ENCODE measurements around the gene ERLEC1.

The ERLEC1 gene

GRCh38 chr2:53785366-53785765 is 1.5 kb upstream of the ERLEC1 start:
- no peaks in the 10 kb centered on the region for H3K27me3 ChIP-seq (replicated peaks; ENCODE audit: control insufficient read depth, insufficient read depth, low read length)
- no peaks in the 10 kb centered on the region for H3K9me3 ChIP-seq (ENCODE audit: control insufficient read depth, low read length)
- peak overlapping the region; percentile 94 for H3K9ac ChIP-seq (ENCODE audit: low read length)
- H3K4me1 ChIP-seq (ENCODE audit: control insufficient read depth, insufficient read depth, low read length), result peaks cover 23% of the 10 kb centered on the region
- H3K36me3 ChIP-seq (ENCODE audit: control insufficient read depth, insufficient read depth, low read length, severe bottlenecking), result no peaks in the 10 kb centered on the region
- H3K4me3 ChIP-seq (ENCODE audit: low read length), result peak overlapping the region; percentile 100
- DNase-seq (ENCODE audit: low read depth), result no peak

- Histone ChIP-seq H3K9me3 (ENCODE audit: control insufficient read depth, low read length) (no peaks in the 10 kb centered on the region), H3K36me3 (ENCODE audit: control insufficient read depth, insufficient read depth, low read length, severe bottlenecking) (no peaks in the 10 kb centered on the region), H3K27me3 (replicated peaks; ENCODE audit: control insufficient read depth, insufficient read depth, low read length) (no peaks in the 10 kb centered on the region), H3K4me3 (ENCODE audit: low read length) (peak overlapping the region; percentile 100), H3K4me1 (ENCODE audit: control insufficient read depth, insufficient read depth, low read length) (peaks cover 23% of the 10 kb centered on the region), H3K9ac (ENCODE audit: low read length) (peak overlapping the region; percentile 94)
- DNase-seq (ENCODE audit: low read depth), result peak; percentile 73
Measured at GRCh38 chr2:53786352-53786704, 516 bp upstream of the ERLEC1 start.

GRCh38 chr2:53787614-53788289 is 908 bp downstream of the ERLEC1 start:
- Histone ChIP-seq H3K4me1 (ENCODE audit: control insufficient read depth, insufficient read depth, low read length) (peaks cover 23% of the 10 kb centered on the region), H3K9me3 (ENCODE audit: control insufficient read depth, low read length) (no peaks in the 10 kb centered on the region), H3K4me3 (ENCODE audit: low read length) (peak overlapping the region; percentile 100), H3K27me3 (replicated peaks; ENCODE audit: control insufficient read depth, insufficient read depth, low read length) (no peaks in the 10 kb centered on the region), H3K36me3 (ENCODE audit: control insufficient read depth, insufficient read depth, low read length, severe bottlenecking) (no peaks in the 10 kb centered on the region), H3K9ac (ENCODE audit: low read length) (peak overlapping the region; percentile 94)
- DNase-seq (ENCODE audit: low read depth), result peak; percentile 62

GRCh38 chr2:53793261-53793660 is 6.4 kb downstream of the ERLEC1 start:
- no peak for DNase-seq (ENCODE audit: low read depth)
- Histone ChIP-seq H3K36me3 (ENCODE audit: control insufficient read depth, insufficient read depth, low read length, severe bottlenecking) (peaks cover 35% of the 10 kb centered on the region), H3K9ac (ENCODE audit: low read length) (no peak overlapping the region), H3K4me1 (ENCODE audit: control insufficient read depth, insufficient read depth, low read length) (peaks cover 5% of the 10 kb centered on the region), H3K9me3 (ENCODE audit: control insufficient read depth, low read length) (no peaks in the 10 kb centered on the region), H3K27me3 (replicated peaks; ENCODE audit: control insufficient read depth, insufficient read depth, low read length) (no peaks in the 10 kb centered on the region), H3K4me3 (ENCODE audit: low read length) (no peak overlapping the region)

GRCh38 chr2:53793821-53794220 is 7.0 kb downstream of the ERLEC1 start:
- H3K4me1 ChIP-seq (ENCODE audit: control insufficient read depth, insufficient read depth, low read length), result no peaks in the 10 kb centered on the region
- H3K36me3 ChIP-seq (ENCODE audit: control insufficient read depth, insufficient read depth, low read length, severe bottlenecking), result peaks cover 41% of the 10 kb centered on the region
- H3K9ac ChIP-seq (ENCODE audit: low read length), result no peak overlapping the region
- no peaks in the 10 kb centered on the region for H3K27me3 ChIP-seq (replicated peaks; ENCODE audit: control insufficient read depth, insufficient read depth, low read length)
- H3K4me3 ChIP-seq (ENCODE audit: low read length), result no peak overlapping the region
- H3K9me3 ChIP-seq (ENCODE audit: control insufficient read depth, low read length), result no peaks in the 10 kb centered on the region
- DNase-seq (ENCODE audit: low read depth), result no peak

GRCh38 chr2:53801547-53801946 is 14.7 kb downstream of the ERLEC1 start:
- no peaks in the 10 kb centered on the region for H3K9me3 ChIP-seq (ENCODE audit: control insufficient read depth, low read length)
- H3K4me1 ChIP-seq (ENCODE audit: control insufficient read depth, insufficient read depth, low read length), result no peaks in the 10 kb centered on the region
- DNase-seq (ENCODE audit: low read depth), result no peak
- no peak overlapping the region for H3K9ac ChIP-seq (ENCODE audit: low read length)
- peaks cover 79% of the 10 kb centered on the region for H3K36me3 ChIP-seq (ENCODE audit: control insufficient read depth, insufficient read depth, low read length, severe bottlenecking)
- no peak overlapping the region for H3K4me3 ChIP-seq (ENCODE audit: low read length)
- H3K27me3 ChIP-seq (replicated peaks; ENCODE audit: control insufficient read depth, insufficient read depth, low read length), result no peaks in the 10 kb centered on the region

GRCh38 chr2:53802617-53803151 is 15.8 kb downstream of the ERLEC1 start:
- Histone ChIP-seq H3K9ac (ENCODE audit: low read length) (no peak overlapping the region), H3K4me1 (ENCODE audit: control insufficient read depth, insufficient read depth, low read length) (no peaks in the 10 kb centered on the region), H3K9me3 (ENCODE audit: control insufficient read depth, low read length) (no peaks in the 10 kb centered on the region), H3K36me3 (ENCODE audit: control insufficient read depth, insufficient read depth, low read length, severe bottlenecking) (peaks cover 81% of the 10 kb centered on the region), H3K4me3 (ENCODE audit: low read length) (no peak overlapping the region), H3K27me3 (replicated peaks; ENCODE audit: control insufficient read depth, insufficient read depth, low read length) (no peaks in the 10 kb centered on the region)
- no peak for DNase-seq (ENCODE audit: low read depth)

- DNase-seq (ENCODE audit: low read depth), result no peak
- Histone ChIP-seq H3K4me1 (ENCODE audit: control insufficient read depth, insufficient read depth, low read length) (peaks cover 17% of the 10 kb centered on the region), H3K9me3 (ENCODE audit: control insufficient read depth, low read length) (no peaks in the 10 kb centered on the region), H3K36me3 (ENCODE audit: control insufficient read depth, insufficient read depth, low read length, severe bottlenecking) (peaks cover 89% of the 10 kb centered on the region), H3K9ac (ENCODE audit: low read length) (no peak overlapping the region), H3K27me3 (replicated peaks; ENCODE audit: control insufficient read depth, insufficient read depth, low read length) (no peaks in the 10 kb centered on the region), H3K4me3 (ENCODE audit: low read length) (no peak overlapping the region)
Measured at GRCh38 chr2:53811601-53812000, 24.8 kb downstream of the ERLEC1 start.

GRCh38 chr2:53813151-53813550 is 26.3 kb downstream of the ERLEC1 start:
- no peak overlapping the region for H3K9ac ChIP-seq (ENCODE audit: low read length)
- peaks cover 88% of the 10 kb centered on the region for H3K36me3 ChIP-seq (ENCODE audit: control insufficient read depth, insufficient read depth, low read length, severe bottlenecking)
- H3K4me3 ChIP-seq (ENCODE audit: low read length), result no peak overlapping the region
- H3K4me1 ChIP-seq (ENCODE audit: control insufficient read depth, insufficient read depth, low read length), result peaks cover 17% of the 10 kb centered on the region
- H3K9me3 ChIP-seq (ENCODE audit: control insufficient read depth, low read length), result no peaks in the 10 kb centered on the region
- no peaks in the 10 kb centered on the region for H3K27me3 ChIP-seq (replicated peaks; ENCODE audit: control insufficient read depth, insufficient read depth, low read length)
- no peak for DNase-seq (ENCODE audit: low read depth)

GRCh38 chr2:53818854-53819435 is 32.1 kb downstream of the ERLEC1 start:
- H3K9ac ChIP-seq (ENCODE audit: low read length), result no peak overlapping the region
- no peak for DNase-seq (ENCODE audit: low read depth)
- H3K4me1 ChIP-seq (ENCODE audit: control insufficient read depth, insufficient read depth, low read length), result peaks cover 10% of the 10 kb centered on the region
- no peaks in the 10 kb centered on the region for H3K9me3 ChIP-seq (ENCODE audit: control insufficient read depth, low read length)
- peaks cover 53% of the 10 kb centered on the region for H3K36me3 ChIP-seq (ENCODE audit: control insufficient read depth, insufficient read depth, low read length, severe bottlenecking)
- H3K27me3 ChIP-seq (replicated peaks; ENCODE audit: control insufficient read depth, insufficient read depth, low read length), result no peaks in the 10 kb centered on the region
- H3K4me3 ChIP-seq (ENCODE audit: low read length), result no peak overlapping the region

GRCh38 chr2:53819634-53820033 is 32.8 kb downstream of the ERLEC1 start:
- Histone ChIP-seq H3K27me3 (replicated peaks; ENCODE audit: control insufficient read depth, insufficient read depth, low read length) (no peaks in the 10 kb centered on the region), H3K36me3 (ENCODE audit: control insufficient read depth, insufficient read depth, low read length, severe bottlenecking) (peaks cover 48% of the 10 kb centered on the region), H3K4me3 (ENCODE audit: low read length) (no peak overlapping the region), H3K9me3 (ENCODE audit: control insufficient read depth, low read length) (no peaks in the 10 kb centered on the region), H3K9ac (ENCODE audit: low read length) (no peak overlapping the region), H3K4me1 (ENCODE audit: control insufficient read depth, insufficient read depth, low read length) (peaks cover 10% of the 10 kb centered on the region)
- DNase-seq (ENCODE audit: low read depth), result no peak
